GM12878 (cell line): ENCODE results near the gene SPOP. TPM values are rescaled to one million over a fixed set of nuclear protein-coding genes. Genes with fewer than 3 reads are reported as not detected.

Experiments
- ATAC-seq: fragments of 200-7000 bp; cut with Tn5 transposase; 3 replicates; pipeline ENCODE4 v1.9.1; 2020; ENCODE audit warnings: mild to moderate bottlenecking, moderate library complexity
- BruUV-seq: library from RNA; stranded (reverse); fragments of 400-500 nt; replicated peaks from 2 replicates; lab custom pipeline; 2021; lab: Mats Ljungman, UMichigan
- CTCF ChIA-PET: fragments of 300-600 bp; sonication (Branson Sonifier 250); formaldehyde crosslinking; extraction: SDS; loops from one replicate; lab custom pipeline; 2021; ENCODE audit warnings: inconsistent platforms; lab: Yijun Ruan, JAX
- POLR2A ChIA-PET: fragments of 350-600 bp; formaldehyde crosslinking; extraction: SDS; loops from one replicate; lab custom pipeline; 2021; ENCODE audit warnings: inconsistent platforms; lab: Charles Lee
- RAD21 ChIA-PET: fragments of 300-600 bp; sonication (Branson Sonifier 250); formaldehyde crosslinking; loops from one replicate; lab custom pipeline; 2023; ENCODE audit warnings: antibody characterized with exemption; ENCODE audit not compliant: unreplicated experiment; lab: Charles Lee
- SMC1A ChIA-PET: fragments of 300-600 bp; sonication (Branson Sonifier 250); formaldehyde crosslinking; loops from one replicate; lab custom pipeline; 2023; ENCODE audit not compliant: unreplicated experiment, uncharacterized antibody; lab: Charles Lee
- DNase-seq: peaks from one replicate; pipeline ENCODE4 v3.0.0-alpha.2; 2011; ENCODE audit warnings: low read depth, low spot score
- FAIRE-seq: peaks from 3 replicates; lab custom pipeline; 2011; peaks lifted over from hg19 to GRCh38; lab: Jason Lieb, UNC
- H2AFZ ChIP-seq: 2 replicates; pipeline ENCODE4 v1.6.0; 2011; ENCODE audit warnings: low read depth, low read length, control low read depth; ENCODE audit not compliant: control insufficient read depth
- H3K27ac ChIP-seq: 2 replicates; pipeline ENCODE4 v1.5.1; 2011; ENCODE audit warnings: control low read depth; ENCODE audit not compliant: control insufficient read depth, insufficient read depth
- H3K27me3 ChIP-seq, 2 experiments: replicated peaks in 1 of 2; 2 replicates each; pipeline versions ENCODE4 v1.6.0 to v1.6.1; 2011; ENCODE audit warnings: low read length in 1 of 2; ENCODE audit not compliant: control insufficient read depth in 2 of 2, insufficient read depth in 2 of 2
- H3K36me3 ChIP-seq, 2 experiments: 2 replicates each; pipeline ENCODE4 v1.5.1; 2011; ENCODE audit warnings: low read length in 1 of 2; ENCODE audit not compliant: control insufficient read depth in 2 of 2, insufficient read depth in 2 of 2
- H3K4me1 ChIP-seq: 2 replicates; pipeline ENCODE4 v1.6.1; 2011; ENCODE audit warnings: mild to moderate bottlenecking, low read length, moderate library complexity, mixed read lengths; ENCODE audit not compliant: control insufficient read depth, insufficient read depth
- H3K4me2 ChIP-seq: 2 replicates; pipeline ENCODE4 v1.6.0; 2011; ENCODE audit warnings: control low read depth; ENCODE audit not compliant: control insufficient read depth, insufficient read depth
- H3K4me3 ChIP-seq: fragments of 200-600 bp; sonication (generic); 2 replicates; pipeline ENCODE4 v1.5.1; 2016
- H3K79me2 ChIP-seq: 2 replicates; pipeline ENCODE4 v1.6.0; 2011; ENCODE audit warnings: low read length; ENCODE audit not compliant: control insufficient read depth, insufficient read depth
- H3K9ac ChIP-seq: 2 replicates; pipeline ENCODE4 v1.8.0; 2011; ENCODE audit warnings: low read length, control low read depth, mixed read lengths; ENCODE audit not compliant: control insufficient read depth, insufficient read depth
- H3K9me3 ChIP-seq: replicated peaks from 3 replicates; pipeline ENCODE4 v1.5.1; 2011; ENCODE audit warnings: mild to moderate bottlenecking, low read length; ENCODE audit not compliant: control insufficient read depth, insufficient read depth
- H4K20me1 ChIP-seq: 2 replicates; pipeline ENCODE4 v1.6.0; 2011; ENCODE audit not compliant: control insufficient read depth, insufficient read depth
- CBFB ChIP-seq: IDR thresholded peaks from 2 replicates; pipeline ENCODE4 v1.6.1; 2016; ENCODE audit warnings: antibody characterized with exemption, low read depth
- CHD2 ChIP-seq: IDR thresholded peaks from 2 replicates; pipeline ENCODE4 v1.6.1; 2011; ENCODE audit warnings: low read depth, low read length, improper control_type of control experiment, borderline replicate concordance
- EP300 ChIP-seq, 2 experiments: fragments of 150-350 bp in 1 of 2; IDR thresholded peaks; 2 replicates each; pipeline ENCODE4 v1.6.1; 2011 to 2012; ENCODE audit warnings: low read depth in 2 of 2, low read length in 2 of 2, borderline replicate concordance in 1 of 2, improper control_type of control experiment in 1 of 2, inconsistent platforms in 1 of 2; ENCODE audit not compliant: control insufficient read depth in 1 of 2
- KAT2A ChIP-seq: conservative IDR thresholded peaks from 2 replicates; pipeline ENCODE4 v1.6.1; 2011; ENCODE audit warnings: low read depth, low read length; ENCODE audit not compliant: control insufficient read depth
- NR2F1 ChIP-seq: fragments of 450-650 bp; conservative IDR thresholded peaks from 2 replicates; pipeline ENCODE4 v1.6.1; 2017; ENCODE audit warnings: mild to moderate bottlenecking
- PAX8 ChIP-seq: fragments of 450-650 bp; IDR thresholded peaks from 2 replicates; pipeline ENCODE4 v1.6.1; 2017; ENCODE audit warnings: mild to moderate bottlenecking, moderate library complexity
- POU2F2 ChIP-seq: IDR thresholded peaks from 3 replicates; pipeline ENCODE4 v1.6.1; 2011; ENCODE audit warnings: low read depth, mild to moderate bottlenecking, low read length, borderline replicate concordance
- RAD21 ChIP-seq: IDR thresholded peaks from 2 replicates; pipeline ENCODE4 v1.6.1; 2011; ENCODE audit warnings: mild to moderate bottlenecking, low read depth, low read length, moderate library complexity; ENCODE audit not compliant: insufficient read depth
- SRF ChIP-seq, 2 experiments: IDR thresholded peaks; 2 replicates each; pipeline ENCODE4 v1.6.1; 2011; ENCODE audit warnings: low read depth in 2 of 2, low read length in 2 of 2, mild to moderate bottlenecking in 1 of 2, moderate library complexity in 1 of 2
- WRNIP1 ChIP-seq: IDR thresholded peaks from 2 replicates; pipeline ENCODE4 v1.6.1; 2011; ENCODE audit warnings: low read depth, low read length, improper control_type of control experiment, borderline replicate concordance
- ZNF24 ChIP-seq: fragments of 450-650 bp; IDR thresholded peaks from 2 replicates; pipeline ENCODE4 v1.6.1; 2017; ENCODE audit warnings: antibody characterized with exemption, mild to moderate bottlenecking
- ZNF384 ChIP-seq: IDR thresholded peaks from 2 replicates; pipeline ENCODE4 v1.6.1; 2012; ENCODE audit warnings: low read depth, mild to moderate bottlenecking, low read length, improper control_type of control experiment, borderline replicate concordance
- WGBS: methylation state at CpG from one replicate; pipeline ENCODE4 v1.1.6; 2016; ENCODE audit warnings: low lambda C conversion rate; ENCODE audit not compliant: insufficient replicate concordance, insufficient coverage; ENCODE audit errors: missing lambda C conversion rate; 5-methylcytosine and 5-hydroxymethylcytosine counted together
- in situ Hi-C: fragments of 300-500 bp; cut with MboI; formaldehyde crosslinking; loops from 9 replicates; pipeline ENCODE4 v1.14.3; 2018; ENCODE audit warnings: mixed read lengths
- intact Hi-C: fragments of 100-400 bp; cut with micrococcal nuclease; formaldehyde crosslinking; loops from one replicate; pipeline ENCODE4 v1.14.2; 2022; ENCODE audit not compliant: unreplicated experiment
- polyA plus RNA-seq, 11 experiments: library from polyadenylated mRNA; depleted of rRNA in 4 of 11; unstranded in 6 of 11; stranded (reverse) in 5 of 11; fragments of >200 nt; fragmentation: Nextera tagmentation in 4 of 11; fragmentation: Illumina TruSeq in 1 of 11; extraction: Ambion mirVana in 4 of 11; extraction: Trizol in 1 of 11; gene quantifications; 1 replicate in 1 of 11; 2 replicates in 10 of 11; pipeline versions ENCODE4 v1.2.1 to v1.2.3, GENCODE V29; 2011 to 2016; ENCODE audit warnings: inconsistent platforms in 2 of 11, missing spikeins in 2 of 11, low read depth in 1 of 11
- total RNA-seq, 4 experiments: library from RNA; depleted of rRNA in 3 of 4; stranded (reverse); fragments of >200 nt in 3 of 4; fragmentation: Illumina TruSeq in 1 of 4; extraction: Trizol in 1 of 4; gene quantifications; 2 replicates each; pipeline versions ENCODE4 v1.2.1 to v1.2.3, GENCODE V29; 2013 to 2021
- TF ChIP-seq, protein P1 (sequence below): IDR thresholded peaks from 2 replicates; pipeline ENCODE4 v1.6.1; 2012; ENCODE audit warnings: low read depth, low read length, improper control_type of control experiment
- TF ChIP-seq, protein P2 (sequence below): fragments of 450-650 bp; IDR thresholded peaks from 2 replicates; pipeline ENCODE4 v1.6.1; 2018; ENCODE audit warnings: borderline replicate concordance, mild to moderate bottlenecking; ENCODE audit not compliant: partially characterized antibody
- TF ChIP-seq, protein P3 (sequence below): IDR thresholded peaks from 2 replicates; pipeline ENCODE4 v1.6.1; 2011; ENCODE audit warnings: borderline replicate concordance, low read depth, mild to moderate bottlenecking, moderate library complexity, mixed read lengths, low read length; ENCODE audit not compliant: insufficient read depth; ENCODE audit errors: extremely low read length

The SPOP gene
- total and polyA plus RNA-seq, 10 of the 15 experiments (the other 5 are each of a cell fraction or from before 2014, with no cell fraction given), result 35.1 to 80.4 (median 44.7) TPM

DNA sequence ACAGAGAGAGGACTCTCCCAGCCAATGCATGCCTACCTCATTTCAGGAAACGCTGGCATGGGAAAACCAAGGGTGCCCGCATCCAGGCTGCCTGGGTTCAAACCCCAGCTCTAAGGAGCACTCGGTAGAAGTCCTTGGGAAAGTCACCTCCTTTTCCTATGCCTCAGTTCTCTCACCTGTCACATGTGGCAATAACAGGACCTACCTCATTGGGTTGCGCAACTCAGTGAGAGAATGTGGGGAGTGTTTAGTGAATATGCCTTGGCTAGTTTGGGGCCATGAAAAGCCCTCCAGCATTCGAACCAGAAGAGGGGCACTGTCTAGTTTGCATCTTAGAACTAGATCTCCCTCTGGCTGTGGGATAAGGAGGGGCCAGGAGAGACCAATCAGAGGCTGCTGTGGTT, 111.2 kb downstream of the SPOP start:
- ChIA-PET RAD21 (interaction anchor here (1.1 to 1.6 kb wide), 3 partner anchors 130 to 141 kb away, joined by 3 to 17 read pairs (median 3); partner anchors contain the start of gene SLC35B1), POLR2A (interaction anchor here (1.4 kb wide), 2 partner anchors 118 to 129 kb away, joined by 4 read pairs; no protein-coding TSS in a partner anchor), CTCF (interaction anchor here (0.6 to 17.8 kb wide), 11 partner anchors 9 to 431 kb away, joined by 3 to 483 read pairs (median 6); partner anchors contain the start of genes PHB1 and SLC35B1), SMC1A (interaction anchor here (1.4 to 8.5 kb wide), 4 partner anchors 9 to 138 kb away, joined by 4 to 121 read pairs (median 8); no protein-coding TSS in a partner anchor)
- H3K9ac ChIP-seq, result no peak overlapping the region
- no peak overlapping the region for H2AFZ ChIP-seq
- no peaks in the 10 kb centered on the region for H3K79me2 ChIP-seq
- H3K4me1 ChIP-seq, result peaks cover 13% of the 10 kb centered on the region
- FAIRE-seq, result no peak
- H4K20me1 ChIP-seq, result no peaks in the 10 kb centered on the region
- TF ChIP-seq ZNF384 (no peak), KAT2A (no peak), CBFB (no peak), CHD2 (no peak), RAD21 (no peak), SRF (IDR thresholded peaks at IDR 0.05; ENCODE audit: low read depth in 2 of 2, low read length in 2 of 2) (no peak), POU2F2 (no peak), ZNF24 (no peak), PAX8 (no peak), WRNIP1 (no peak), NR2F1 (no peak), EP300 (IDR thresholded peaks at IDR 0.05; ENCODE audit: borderline replicate concordance in 1 of 2, control insufficient read depth in 1 of 2, low read depth in 2 of 2, low read length in 2 of 2) (no peak)
- TF ChIP-seq, protein P1, sequence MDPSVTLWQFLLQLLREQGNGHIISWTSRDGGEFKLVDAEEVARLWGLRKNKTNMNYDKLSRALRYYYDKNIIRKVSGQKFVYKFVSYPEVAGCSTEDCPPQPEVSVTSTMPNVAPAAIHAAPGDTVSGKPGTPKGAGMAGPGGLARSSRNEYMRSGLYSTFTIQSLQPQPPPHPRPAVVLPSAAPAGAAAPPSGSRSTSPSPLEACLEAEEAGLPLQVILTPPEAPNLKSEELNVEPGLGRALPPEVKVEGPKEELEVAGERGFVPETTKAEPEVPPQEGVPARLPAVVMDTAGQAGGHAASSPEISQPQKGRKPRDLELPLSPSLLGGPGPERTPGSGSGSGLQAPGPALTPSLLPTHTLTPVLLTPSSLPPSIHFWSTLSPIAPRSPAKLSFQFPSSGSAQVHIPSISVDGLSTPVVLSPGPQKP, result no peak
- TF ChIP-seq, protein P2, sequence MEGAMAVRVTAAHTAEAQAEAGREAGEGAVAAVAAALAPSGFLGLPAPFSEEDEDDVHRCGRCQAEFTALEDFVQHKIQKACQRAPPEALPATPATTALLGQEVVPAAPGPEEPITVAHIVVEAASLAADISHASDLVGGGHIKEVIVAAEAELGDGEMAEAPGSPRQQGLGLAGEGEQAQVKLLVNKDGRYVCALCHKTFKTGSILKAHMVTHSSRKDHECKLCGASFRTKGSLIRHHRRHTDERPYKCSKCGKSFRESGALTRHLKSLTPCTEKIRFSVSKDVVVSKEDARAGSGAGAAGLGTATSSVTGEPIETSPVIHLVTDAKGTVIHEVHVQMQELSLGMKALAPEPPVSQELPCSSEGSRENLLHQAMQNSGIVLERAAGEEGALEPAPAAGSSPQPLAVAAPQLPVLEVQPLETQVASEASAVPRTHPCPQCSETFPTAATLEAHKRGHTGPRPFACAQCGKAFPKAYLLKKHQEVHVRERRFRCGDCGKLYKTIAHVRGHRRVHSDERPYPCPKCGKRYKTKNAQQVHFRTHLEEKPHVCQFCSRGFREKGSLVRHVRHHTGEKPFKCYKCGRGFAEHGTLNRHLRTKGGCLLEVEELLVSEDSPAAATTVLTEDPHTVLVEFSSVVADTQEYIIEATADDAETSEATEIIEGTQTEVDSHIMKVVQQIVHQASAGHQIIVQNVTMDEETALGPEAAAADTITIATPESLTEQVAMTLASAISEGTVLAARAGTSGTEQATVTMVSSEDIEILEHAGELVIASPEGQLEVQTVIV, result no peak
- TF ChIP-seq, protein P3, sequence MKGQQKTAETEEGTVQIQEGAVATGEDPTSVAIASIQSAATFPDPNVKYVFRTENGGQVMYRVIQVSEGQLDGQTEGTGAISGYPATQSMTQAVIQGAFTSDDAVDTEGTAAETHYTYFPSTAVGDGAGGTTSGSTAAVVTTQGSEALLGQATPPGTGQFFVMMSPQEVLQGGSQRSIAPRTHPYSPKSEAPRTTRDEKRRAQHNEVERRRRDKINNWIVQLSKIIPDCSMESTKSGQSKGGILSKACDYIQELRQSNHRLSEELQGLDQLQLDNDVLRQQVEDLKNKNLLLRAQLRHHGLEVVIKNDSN, result no peak
- no peak overlapping the region for H3K4me3 ChIP-seq
- WGBS, result 74% methylated on average over 5 of the region's 5 CpGs
- BruUV-seq, result no TSS peak
- H3K27ac ChIP-seq, result no peak overlapping the region
- no peaks in the 10 kb centered on the region for H3K36me3 ChIP-seq
- in situ Hi-C loops, result loop anchor here (10.0 kb wide), 1 partner anchor 278 kb away; the partner anchor contains the start of gene TAC4
- ATAC-seq, result no peak
- H3K4me2 ChIP-seq, result no peak overlapping the region
- no peaks in the 10 kb centered on the region for H3K9me3 ChIP-seq
- H3K27me3 ChIP-seq, result no peaks in the 10 kb centered on the region; a peak in 1 of 4 replicates
- DNase-seq, result no peak
- intact Hi-C loops, result loop anchor here (5.0 kb wide), 2 partner anchors 216 to 286 kb away; no protein-coding TSS in a partner anchor
